A673 (cell line): ENCODE data around the gene LRRC18. TPM values are rescaled to one million over a fixed set of nuclear protein-coding genes. Genes with fewer than 3 reads are reported as not detected.

Source experiments
- BruUV-seq: library from RNA; stranded (reverse); fragments of 400-500 nt; replicated peaks from 2 replicates; lab custom pipeline; 2021; lab: Mats Ljungman, UMichigan
- CTCF ChIA-PET: fragments of 300-600 bp; sonication (Branson Sonifier 250); formaldehyde crosslinking; loops from one replicate; lab custom pipeline; 2022; ENCODE audit warnings: antibody characterized with exemption; lab: Charles Lee
- POLR2A ChIA-PET: fragments of 300-600 bp; sonication (Branson Sonifier 250); formaldehyde crosslinking; loops from one replicate; lab custom pipeline; 2022; ENCODE audit warnings: antibody characterized with exemption; ENCODE audit not compliant: low non-redundant PET; lab: Charles Lee
- DNase-seq: peaks from one replicate; pipeline ENCODE4 v3.0.0-alpha.2; 2015; ENCODE audit warnings: low spot score
- H3K27ac ChIP-seq: fragments of 200-600 bp; sonication (generic); 2 replicates; pipeline ENCODE4 v1.5.1; 2016; ENCODE audit warnings: mixed run types, low read depth, mild to moderate bottlenecking, mixed read lengths, antibody characterized with exemption, low read length; ENCODE audit not compliant: poor library complexity, severe bottlenecking
- H3K27me3 ChIP-seq: fragments of 200-600 bp; sonication (generic); replicated peaks from 2 replicates; pipeline ENCODE4 v1.6.1; 2017; ENCODE audit warnings: mixed run types, low read depth, mild to moderate bottlenecking, mixed read lengths, antibody characterized with exemption, low read length; ENCODE audit not compliant: insufficient read depth, poor library complexity
- H3K36me3 ChIP-seq: fragments of 200-600 bp; sonication (generic); 2 replicates; pipeline ENCODE4 v1.6.1; 2016; ENCODE audit warnings: mixed run types, mild to moderate bottlenecking, mixed read lengths, antibody characterized with exemption, low read length; ENCODE audit not compliant: insufficient read depth, poor library complexity, severe bottlenecking
- H3K4me1 ChIP-seq: fragments of 200-600 bp; sonication (generic); 2 replicates; pipeline ENCODE4 v1.6.1; 2017; ENCODE audit warnings: mixed run types, mild to moderate bottlenecking, mixed read lengths, antibody characterized with exemption, low read length; ENCODE audit not compliant: insufficient read depth, poor library complexity, severe bottlenecking
- H3K4me3 ChIP-seq: fragments of 200-600 bp; sonication (generic); 2 replicates; pipeline ENCODE4 v1.5.1; 2016; ENCODE audit warnings: low read depth, mixed run types, mild to moderate bottlenecking, mixed read lengths, low read length; ENCODE audit not compliant: poor library complexity, severe bottlenecking
- H3K9me3 ChIP-seq: fragments of 200-600 bp; sonication (generic); 2 replicates; pipeline ENCODE4 v1.6.1; 2016; ENCODE audit warnings: mixed run types, low read depth, mild to moderate bottlenecking, mixed read lengths, antibody characterized with exemption, low read length; ENCODE audit not compliant: poor library complexity, severe bottlenecking
- CTCF ChIP-seq: fragments of 300-800, 200-600 bp; sonication (generic); conservative IDR thresholded peaks from 2 replicates; pipeline ENCODE4 v1.5.1; 2017; ENCODE audit warnings: low read depth, mild to moderate bottlenecking, antibody characterized with exemption, low read length, moderate library complexity, mixed read lengths
- EZH2 ChIP-seq: fragments of 200-600 bp; sonication (generic); IDR thresholded peaks from 2 replicates; pipeline ENCODE4 v1.6.1; 2017; ENCODE audit warnings: borderline replicate concordance, low read depth, mild to moderate bottlenecking, mixed read lengths, antibody characterized with exemption, low read length; ENCODE audit not compliant: poor library complexity, severe bottlenecking
- intact Hi-C: fragments of 100-400 bp; cut with micrococcal nuclease; formaldehyde crosslinking; loops from one replicate; pipeline ENCODE4 v1.10.0; 2022; ENCODE audit not compliant: unreplicated experiment
- total RNA-seq: library from RNA; stranded (reverse); gene quantifications from 2 replicates; pipeline ENCODE4 v1.2.3, GENCODE V29; 2021

The LRRC18 gene
- total RNA-seq, 1 experiment from 2014 or later, result not detected

- ChIA-PET POLR2A (no interaction called here), CTCF (no interaction called here)
- no peaks in the 10 kb centered on the region for H3K9me3 ChIP-seq
- TF ChIP-seq EZH2 (no peak), CTCF (no peak)
- no peaks in the 10 kb centered on the region for H3K36me3 ChIP-seq
- no peak overlapping the region for H3K4me3 ChIP-seq
- intact Hi-C loops, result no loop called here
- H3K27ac ChIP-seq, result no peak overlapping the region
- H3K4me1 ChIP-seq, result no peaks in the 10 kb centered on the region
- no peak for DNase-seq
- BruUV-seq, result no TSS peak
- peaks cover 5% of the 10 kb centered on the region for H3K27me3 ChIP-seq
These were observed 29.1 kb downstream of the LRRC18 start for GRCh38 chr10:48910548-48910947.

GRCh38 chr10:48907730-48908129, 31.9 kb downstream of the LRRC18 start:
- no peaks in the 10 kb centered on the region for H3K36me3 ChIP-seq
- no TSS peak for BruUV-seq
- H3K9me3 ChIP-seq, result no peaks in the 10 kb centered on the region
- DNase-seq, result no peak
- peaks cover 5% of the 10 kb centered on the region for H3K27me3 ChIP-seq
- no peak overlapping the region for H3K4me3 ChIP-seq
- no peak overlapping the region for H3K27ac ChIP-seq
- intact Hi-C loops, result no loop called here
- POLR2A ChIA-PET, result no interaction called here
- CTCF ChIA-PET, result no interaction called here
- TF ChIP-seq EZH2 (no peak), CTCF (no peak)
- no peaks in the 10 kb centered on the region for H3K4me1 ChIP-seq

- intact Hi-C loops, result no loop called here
- H3K36me3 ChIP-seq, result no peaks in the 10 kb centered on the region
- H3K27me3 ChIP-seq, result peaks cover 5% of the 10 kb centered on the region
- no peak overlapping the region for H3K4me3 ChIP-seq
- no TSS peak for BruUV-seq
- H3K27ac ChIP-seq, result no peak overlapping the region
- H3K4me1 ChIP-seq, result no peaks in the 10 kb centered on the region
- POLR2A ChIA-PET, result no interaction called here
- DNase-seq, result no peak
- CTCF ChIA-PET, result no interaction called here
- TF ChIP-seq EZH2 (no peak), CTCF (no peak)
- no peaks in the 10 kb centered on the region for H3K9me3 ChIP-seq
These were observed 32.8 kb downstream of the LRRC18 start for GRCh38 chr10:48906841-48907240.
